H9 (cell line): ENCODE measurements around the gene ANKRD13B. TPM values are rescaled to one million over a fixed set of nuclear protein-coding genes. Genes with fewer than 3 reads are reported as not detected.
A peak's percentile ranks its signal among the peaks of the same experiment; 100 is the strongest.

Source experiments
- DNase-seq: peaks from one replicate; pipeline ENCODE4 v3.0.0-alpha.2; 2017
- H2AFZ ChIP-seq: one replicate; pipeline ENCODE4 v1.6.1; 2013; ENCODE audit warnings: mild to moderate bottlenecking, low read length, control low read depth, moderate library complexity
- H2AK5ac ChIP-seq: 2 replicates; pipeline ENCODE4 v1.6.1; 2013; ENCODE audit warnings: low read length, control low read depth, mixed read lengths; ENCODE audit not compliant: insufficient read length
- H2BK120ac ChIP-seq: one replicate; pipeline ENCODE4 v1.6.1; 2013; ENCODE audit warnings: low read depth, mild to moderate bottlenecking, low read length, control low read depth, inconsistent platforms; ENCODE audit not compliant: poor library complexity, severe bottlenecking
- H2BK12ac ChIP-seq: 2 replicates; pipeline ENCODE4 v1.6.1; 2013; ENCODE audit warnings: low read length, control low read depth, mixed read lengths, low read depth; ENCODE audit not compliant: insufficient read length
- H2BK15ac ChIP-seq: 2 replicates; pipeline ENCODE4 v1.6.1; 2013; ENCODE audit warnings: low read depth, low read length, control low read depth
- H2BK20ac ChIP-seq: one replicate; pipeline ENCODE4 v1.6.1; 2013; ENCODE audit warnings: low read depth, mild to moderate bottlenecking, low read length, control low read depth, inconsistent platforms; ENCODE audit not compliant: poor library complexity, severe bottlenecking
- H2BK5ac ChIP-seq: 2 replicates; pipeline ENCODE4 v1.6.1; 2013; ENCODE audit warnings: low read length, control low read depth, mixed read lengths; ENCODE audit not compliant: insufficient read length
- H3K14ac ChIP-seq: 2 replicates; pipeline ENCODE4 v1.6.1; 2013; ENCODE audit warnings: low read length, control low read depth; ENCODE audit not compliant: insufficient read depth
- H3K18ac ChIP-seq: 2 replicates; pipeline ENCODE4 v1.6.1; 2013; ENCODE audit warnings: low read depth, mild to moderate bottlenecking, mixed read lengths, low read length, control low read depth; ENCODE audit not compliant: insufficient read length
- H3K23ac ChIP-seq: 2 replicates; pipeline ENCODE4 v1.6.1; 2013; ENCODE audit warnings: low read length, control low read depth, mixed read lengths, low read depth; ENCODE audit not compliant: insufficient read length
- H3K23me2 ChIP-seq: 2 replicates; pipeline ENCODE4 v1.6.1; 2013; ENCODE audit warnings: low read depth, mild to moderate bottlenecking, mixed read lengths, low read length, control low read depth; ENCODE audit not compliant: insufficient read length, poor library complexity, severe bottlenecking
- H3K27ac ChIP-seq: 2 replicates; pipeline ENCODE4 v1.5.1; 2013; ENCODE audit warnings: low read length, control low read depth, mixed read lengths, low read depth; ENCODE audit not compliant: insufficient read length
- H3K27me3 ChIP-seq: 2 replicates; pipeline ENCODE4 v1.6.1; 2013; ENCODE audit warnings: low read length, control low read depth, inconsistent platforms; ENCODE audit not compliant: insufficient read depth
- H3K4ac ChIP-seq: 2 replicates; pipeline ENCODE4 v1.6.1; 2013; ENCODE audit warnings: low read depth, mild to moderate bottlenecking, control low read depth, inconsistent platforms, low read length, moderate library complexity
- H3K4me1 ChIP-seq: 2 replicates; pipeline ENCODE4 v1.6.1; 2013; ENCODE audit warnings: low read length, control low read depth, inconsistent platforms; ENCODE audit not compliant: insufficient read depth
- H3K4me2 ChIP-seq: 2 replicates; pipeline ENCODE4 v1.6.1; 2013; ENCODE audit warnings: low read length, control low read depth, mixed read lengths; ENCODE audit not compliant: insufficient read length, insufficient read depth
- H3K56ac ChIP-seq: 2 replicates; pipeline ENCODE4 v1.6.1; 2013; ENCODE audit warnings: low read depth, mild to moderate bottlenecking, mixed read lengths, low read length, control low read depth; ENCODE audit not compliant: insufficient read length
- H3K79me1 ChIP-seq: 2 replicates; pipeline ENCODE4 v1.6.1; 2013; ENCODE audit warnings: low read depth, mild to moderate bottlenecking, moderate library complexity, low read length, control low read depth, inconsistent platforms; ENCODE audit not compliant: insufficient read depth, poor library complexity, severe bottlenecking
- H3K79me2 ChIP-seq: 2 replicates; pipeline ENCODE4 v1.6.1; 2013; ENCODE audit warnings: low read length, control low read depth, inconsistent platforms; ENCODE audit not compliant: insufficient read depth
- H3K9ac ChIP-seq: 2 replicates; pipeline ENCODE4 v1.6.1; 2013; ENCODE audit warnings: low read length, control low read depth, mixed read lengths; ENCODE audit not compliant: insufficient read length; ENCODE audit errors: extremely low read depth
- H3K9me3 ChIP-seq: one replicate; pipeline ENCODE4 v1.6.1; 2013; ENCODE audit warnings: low read depth, low read length, inconsistent platforms; ENCODE audit not compliant: control insufficient read depth
- H3T11ph ChIP-seq: one replicate; pipeline ENCODE4 v1.6.1; 2013; ENCODE audit warnings: mild to moderate bottlenecking, low read length, control low read depth, inconsistent platforms
- H4K20me1 ChIP-seq: one replicate; pipeline ENCODE4 v1.6.1; 2013; ENCODE audit not compliant: control insufficient read depth, insufficient read length, insufficient read depth
- H4K5ac ChIP-seq: 2 replicates; pipeline ENCODE4 v1.6.1; 2013; ENCODE audit warnings: low read depth, mild to moderate bottlenecking, mixed read lengths, low read length, control low read depth; ENCODE audit not compliant: insufficient read length
- H4K8ac ChIP-seq: replicated peaks from 2 replicates; pipeline ENCODE4 v1.6.1; 2013; ENCODE audit warnings: low read length, control low read depth, mixed read lengths, low read depth; ENCODE audit not compliant: insufficient read length
- H4K91ac ChIP-seq: 2 replicates; pipeline ENCODE4 v1.6.1; 2013; ENCODE audit warnings: low read depth, mild to moderate bottlenecking, moderate library complexity, mixed read lengths, low read length, control low read depth; ENCODE audit not compliant: insufficient read length
- H3K27ac Mint-ChIP-seq, 3 experiments: 2 replicates in 2 of 3; 3 replicates in 1 of 3; pipeline ENCODE4 v1.8.0; 2020 to 2021; ENCODE audit warnings: mixed read lengths in 3 of 3, mild to moderate bottlenecking in 1 of 3, moderate library complexity in 1 of 3
- H3K27me3 Mint-ChIP-seq: 2 replicates; pipeline ENCODE4 v1.8.0; 2021; ENCODE audit warnings: low read depth, mild to moderate bottlenecking, moderate library complexity, mixed read lengths
- H3K36me3 Mint-ChIP-seq, 3 experiments: 2 replicates in 2 of 3; 3 replicates in 1 of 3; pipeline ENCODE4 v1.8.0; 2020 to 2021; ENCODE audit warnings: low read depth in 3 of 3, mixed read lengths in 3 of 3; ENCODE audit not compliant: insufficient read depth in 1 of 3
- H3K4me1 Mint-ChIP-seq, 2 experiments: 2 replicates each; pipeline ENCODE4 v1.8.0; 2020; ENCODE audit warnings: mixed read lengths in 2 of 2
- H3K4me3 Mint-ChIP-seq, 2 experiments: 2 replicates in 1 of 2; 3 replicates in 1 of 2; pipeline ENCODE4 v1.8.0; 2020 to 2021; ENCODE audit warnings: mild to moderate bottlenecking in 2 of 2, mixed read lengths in 2 of 2, moderate library complexity in 1 of 2
- H3K9me3 Mint-ChIP-seq, 2 experiments: 2 replicates in 1 of 2; 3 replicates in 1 of 2; pipeline ENCODE4 v1.8.0; 2020; ENCODE audit warnings: mild to moderate bottlenecking in 2 of 2, mixed read lengths in 2 of 2, moderate library complexity in 1 of 2
- WGBS: extraction: QIAGEN DNeasy Blood & Tissue Kit; methylation state at CpG from one replicate; pipeline ENCODE4 v1.1.7; 2013; ENCODE audit warnings: missing lambda C conversion rate, low lambda C conversion rate, mixed read lengths; ENCODE audit not compliant: insufficient read length; ENCODE audit errors: extremely low coverage; 5-methylcytosine and 5-hydroxymethylcytosine counted together
- total RNA-seq: library from RNA; stranded (reverse); gene quantifications from 2 replicates; pipeline ENCODE4 v1.2.1, GENCODE V29; 2021
- TF ChIP-seq, protein P1 (sequence below): fragments of 200-600 bp; sonication (generic); conservative IDR thresholded peaks from 3 replicates; pipeline ENCODE4 v1.8.0; 2021; ENCODE audit warnings: antibody characterized with exemption, mild to moderate bottlenecking

The ANKRD13B gene
- total RNA-seq, 1 experiment from 2014 or later, result 24.2 TPM

DNA sequence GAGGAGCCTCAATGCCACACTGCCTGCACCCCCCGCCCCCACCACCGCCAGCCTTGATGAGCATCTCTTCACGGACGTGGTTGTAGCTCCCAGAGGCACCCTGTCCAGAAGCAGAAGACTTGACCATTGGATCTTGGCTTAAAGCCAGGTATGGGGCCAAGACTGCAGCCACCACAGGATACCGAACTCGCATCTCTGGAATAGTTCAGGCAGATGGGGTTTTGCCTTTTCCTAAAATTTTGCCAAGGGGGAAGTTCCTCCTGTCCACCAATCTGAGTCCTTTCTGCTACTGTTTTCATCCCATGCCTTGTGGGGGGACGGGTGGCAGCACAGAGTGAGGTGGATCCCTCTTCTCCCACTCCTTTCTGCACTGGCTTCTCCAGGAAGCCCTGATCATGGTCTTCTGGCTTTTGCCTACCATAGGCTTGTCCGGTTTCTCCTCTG is 28.8 kb downstream of the ANKRD13B start:
- Histone ChIP-seq H2BK12ac (no peak overlapping the region), H3K27ac (no peak overlapping the region), H3K9ac (no peak overlapping the region), H3K14ac (no peak overlapping the region), H4K91ac (no peak overlapping the region), H3K23ac (no peak overlapping the region), H2BK15ac (no peak overlapping the region), H3K4ac (no peak overlapping the region), H3T11ph (no peak overlapping the region), H3K4me2 (no peak overlapping the region), H2AFZ (no peak overlapping the region), H2BK20ac (no peak overlapping the region), H3K27me3 (peaks cover 2% of the 10 kb centered on the region; the same call in 1 of the 2 replicates), H3K79me2 (no peaks in the 10 kb centered on the region), H3K9me3 (no peaks in the 10 kb centered on the region), H4K8ac (no peak overlapping the region), H3K4me1 (peaks cover 5% of the 10 kb centered on the region; the same call in 1 of the 2 replicates), H2AK5ac (no peak overlapping the region), H2BK5ac (no peak overlapping the region), H2BK120ac (no peak overlapping the region), H3K56ac (no peak overlapping the region), H4K5ac (no peak overlapping the region), H3K23me2 (peaks cover 11% of the 10 kb centered on the region), H4K20me1 (no peaks in the 10 kb centered on the region), H3K79me1 (no peaks in the 10 kb centered on the region), H3K18ac (no peak overlapping the region)
- H3K27me3 Mint-ChIP-seq, result peaks cover 66% of the 10 kb centered on the region
- no peaks in the 10 kb centered on the region for H3K9me3 Mint-ChIP-seq
- WGBS, result no CpG with 5 or more reads among the region's 8 CpGs
- peak overlapping the region; percentile 74 to 84 for H3K4me3 Mint-ChIP-seq
- H3K36me3 Mint-ChIP-seq, result no peaks in the 10 kb centered on the region
- H3K27ac Mint-ChIP-seq, result peak overlapping the region in 1 of 3 experiments; percentile 75; a peak in 1 of 7 replicates
- TF ChIP-seq, protein P1, sequence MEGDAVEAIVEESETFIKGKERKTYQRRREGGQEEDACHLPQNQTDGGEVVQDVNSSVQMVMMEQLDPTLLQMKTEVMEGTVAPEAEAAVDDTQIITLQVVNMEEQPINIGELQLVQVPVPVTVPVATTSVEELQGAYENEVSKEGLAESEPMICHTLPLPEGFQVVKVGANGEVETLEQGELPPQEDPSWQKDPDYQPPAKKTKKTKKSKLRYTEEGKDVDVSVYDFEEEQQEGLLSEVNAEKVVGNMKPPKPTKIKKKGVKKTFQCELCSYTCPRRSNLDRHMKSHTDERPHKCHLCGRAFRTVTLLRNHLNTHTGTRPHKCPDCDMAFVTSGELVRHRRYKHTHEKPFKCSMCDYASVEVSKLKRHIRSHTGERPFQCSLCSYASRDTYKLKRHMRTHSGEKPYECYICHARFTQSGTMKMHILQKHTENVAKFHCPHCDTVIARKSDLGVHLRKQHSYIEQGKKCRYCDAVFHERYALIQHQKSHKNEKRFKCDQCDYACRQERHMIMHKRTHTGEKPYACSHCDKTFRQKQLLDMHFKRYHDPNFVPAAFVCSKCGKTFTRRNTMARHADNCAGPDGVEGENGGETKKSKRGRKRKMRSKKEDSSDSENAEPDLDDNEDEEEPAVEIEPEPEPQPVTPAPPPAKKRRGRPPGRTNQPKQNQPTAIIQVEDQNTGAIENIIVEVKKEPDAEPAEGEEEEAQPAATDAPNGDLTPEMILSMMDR, result no peak
- peaks cover 41 to 63% of the 10 kb centered on the region in 2 experiments for H3K4me1 Mint-ChIP-seq
- no peak for DNase-seq
